AG10803 (cell line): ENCODE results near the gene DGKA.
A peak's percentile ranks its signal among the peaks of the same experiment; 100 is the strongest.

Source experiments
- DNase-seq: peaks from one replicate; pipeline ENCODE4 v3.0.0; 2010; ENCODE audit warnings: low read depth
- H3K4me3 ChIP-seq: 2 replicates; pipeline ENCODE4 v1.5.1; 2011; ENCODE audit warnings: mild to moderate bottlenecking, low read length, control low read depth
- CTCF ChIP-seq: conservative IDR thresholded peaks from 2 replicates; pipeline ENCODE4 v1.5.1; 2011; ENCODE audit warnings: mild to moderate bottlenecking, low read length, control low read depth, inconsistent platforms

Gene DGKA

GRCh38 chr12:55955800-55956508 is 25.0 kb downstream of the DGKA start:
- DNase-seq, result peak; percentile 44
- H3K4me3 ChIP-seq, result no peak overlapping the region
- TF ChIP-seq CTCF, result peak; percentile 40

GRCh38 chr12:55957106-55957859 is 26.3 kb downstream of the DGKA start:
- TF ChIP-seq CTCF, result no peak
- no peak overlapping the region for H3K4me3 ChIP-seq
- no peak for DNase-seq

DNA sequence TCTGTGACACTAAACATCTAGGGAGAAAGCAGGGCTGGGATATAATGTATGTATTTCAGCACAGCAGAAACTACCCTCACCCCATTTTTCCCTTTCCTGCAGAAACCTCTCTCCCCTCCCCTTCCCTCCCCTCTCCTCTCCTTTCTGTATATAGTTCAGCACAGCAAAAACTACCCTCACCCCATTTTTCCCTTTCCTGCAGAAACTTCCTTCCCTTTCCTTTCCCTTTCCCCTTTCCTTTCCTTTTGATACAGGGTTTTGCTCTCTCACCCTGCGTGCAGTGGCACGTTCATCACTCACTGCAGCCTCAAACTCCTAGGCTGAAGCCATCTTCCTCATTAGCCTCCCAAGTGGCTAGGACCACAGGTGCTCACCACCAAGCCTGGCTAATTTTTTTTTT is 32.8 kb downstream of the DGKA start:
- no peak for DNase-seq
- no peak for TF ChIP-seq CTCF

DNA sequence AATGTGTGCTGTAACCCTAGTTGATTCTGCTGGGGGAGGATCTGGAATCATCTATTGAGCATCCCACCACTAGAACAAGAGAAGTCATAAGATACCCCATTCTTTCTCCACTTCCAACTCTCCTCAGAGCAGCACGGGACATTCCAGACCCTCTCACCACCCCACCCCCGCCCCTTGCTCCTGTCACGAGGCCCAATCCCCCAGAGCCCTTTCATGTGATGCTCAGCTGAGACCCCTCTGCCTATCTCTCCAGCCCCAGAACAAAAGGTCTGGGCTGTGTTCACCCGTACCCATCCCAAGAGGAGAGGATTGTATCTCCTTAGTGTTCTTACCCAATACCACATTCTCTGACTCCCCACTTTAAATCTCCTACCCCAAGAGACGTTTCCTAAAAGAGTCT is 34.3 kb downstream of the DGKA start:
- H3K4me3 ChIP-seq, result no peak overlapping the region
- no peak for TF ChIP-seq CTCF
- DNase-seq, result no peak

More for the DNA sequence above, 32.8 kb downstream of the DGKA start:
- H3K4me3 ChIP-seq, result no peak overlapping the region

- DNase-seq, result peak; percentile 8
Measured at GRCh38 chr12:55965941-55966407, 35.0 kb downstream of the DGKA start, which contains the start of gene PMEL. PMEL (minus strand) TSS chr12:55966042; CDS start chr12:55966011, 31 bp downstream.

DNA sequence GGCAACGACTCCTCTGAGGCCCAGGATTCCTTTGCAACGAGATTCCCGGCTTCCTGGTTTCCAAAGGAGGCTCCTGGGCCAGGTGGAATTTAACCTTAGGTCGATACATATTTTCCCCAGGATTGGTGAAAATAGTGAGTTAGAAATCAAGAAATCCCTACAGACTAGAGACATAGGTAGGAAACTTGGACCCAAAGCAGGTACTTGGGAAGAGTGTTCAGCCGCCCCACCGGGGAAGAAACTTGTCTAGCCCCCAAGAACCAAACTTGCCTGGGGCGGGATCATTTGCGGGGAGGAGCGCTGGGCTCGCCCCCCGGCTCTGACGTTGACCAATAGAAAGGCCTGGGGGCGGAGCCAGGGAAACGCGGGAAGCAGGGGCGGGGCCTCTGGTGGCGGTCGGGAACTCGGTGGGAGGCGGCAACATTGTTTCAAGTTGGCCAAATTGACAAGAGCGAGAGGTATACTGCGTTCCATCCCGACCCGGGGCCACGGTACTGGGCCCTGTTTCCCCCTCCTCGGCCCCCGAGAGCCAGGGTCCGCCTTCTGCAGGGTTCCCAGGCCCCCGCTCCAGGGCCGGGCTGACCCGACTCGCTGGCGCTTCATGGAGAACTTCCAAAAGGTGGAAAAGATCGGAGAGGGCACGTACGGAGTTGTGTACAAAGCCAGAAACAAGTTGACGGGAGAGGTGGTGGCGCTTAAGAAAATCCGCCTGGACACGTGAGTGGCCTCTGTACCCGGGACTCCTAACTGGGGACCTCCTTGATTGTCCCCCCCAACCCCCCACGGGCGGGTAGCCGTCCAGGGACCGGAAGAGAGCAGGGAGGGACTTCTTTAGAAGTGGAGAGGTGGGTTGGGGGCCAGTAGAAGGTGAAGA is 35.7 kb downstream of the DGKA start, which contains the start of gene CDK2:
TSS of gene CDK2 (plus strand) at position 423 of the 874 bp plus-strand sequence. CDS start at position 602, 179 bp downstream.
- peak; percentile 65 for DNase-seq
- peak within 1 kb of the TSS; percentile 86 for H3K4me3 ChIP-seq
- TF ChIP-seq CTCF, result no peak

More at GRCh38 chr12:55965941-55966407, 35.0 kb downstream of the DGKA start, which contains the start of gene PMEL:
- H3K4me3 ChIP-seq, result peak within 1 kb of the TSS; percentile 86
- TF ChIP-seq CTCF, result no peak
